Measurements from ENCODE around the gene BRICD5.
A peak's percentile ranks its signal among the peaks of the same experiment; 100 is the strongest.

- TF ChIP-seq, protein P1, sequence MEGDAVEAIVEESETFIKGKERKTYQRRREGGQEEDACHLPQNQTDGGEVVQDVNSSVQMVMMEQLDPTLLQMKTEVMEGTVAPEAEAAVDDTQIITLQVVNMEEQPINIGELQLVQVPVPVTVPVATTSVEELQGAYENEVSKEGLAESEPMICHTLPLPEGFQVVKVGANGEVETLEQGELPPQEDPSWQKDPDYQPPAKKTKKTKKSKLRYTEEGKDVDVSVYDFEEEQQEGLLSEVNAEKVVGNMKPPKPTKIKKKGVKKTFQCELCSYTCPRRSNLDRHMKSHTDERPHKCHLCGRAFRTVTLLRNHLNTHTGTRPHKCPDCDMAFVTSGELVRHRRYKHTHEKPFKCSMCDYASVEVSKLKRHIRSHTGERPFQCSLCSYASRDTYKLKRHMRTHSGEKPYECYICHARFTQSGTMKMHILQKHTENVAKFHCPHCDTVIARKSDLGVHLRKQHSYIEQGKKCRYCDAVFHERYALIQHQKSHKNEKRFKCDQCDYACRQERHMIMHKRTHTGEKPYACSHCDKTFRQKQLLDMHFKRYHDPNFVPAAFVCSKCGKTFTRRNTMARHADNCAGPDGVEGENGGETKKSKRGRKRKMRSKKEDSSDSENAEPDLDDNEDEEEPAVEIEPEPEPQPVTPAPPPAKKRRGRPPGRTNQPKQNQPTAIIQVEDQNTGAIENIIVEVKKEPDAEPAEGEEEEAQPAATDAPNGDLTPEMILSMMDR (IDR thresholded peaks at IDR 0.05 in 8 of 11, conservative IDR thresholded peaks at IDR 0.05 in 3 of 11): no peak
- TF ChIP-seq POLR2A (IDR thresholded peaks at IDR 0.05) (no peak), POLR2AphosphoS5 (IDR thresholded peaks at IDR 0.05) (peak in 2 of 3 donors; percentile 30 to 58)
Measured at GRCh38 chr16:2211923-2212347, 1.3 kb upstream of the BRICD5 start.
